B cell (primary cell): Measurements from ENCODE around the gene CRYGD. TPM values are rescaled to one million over a fixed set of nuclear protein-coding genes. Genes with fewer than 3 reads are reported as not detected.

Experiments used
- ATAC-seq: fragments of 200-7000 bp; cut with Tn5 transposase; one replicate; pipeline ENCODE4 v1.10.0; 2021; ENCODE audit warnings: low read depth, mild to moderate bottlenecking, moderate number of reproducible peaks, moderate library complexity
- CTCF ChIA-PET: fragments of 350-600 bp; sonication (Branson Sonifier 250); formaldehyde crosslinking; loops from one replicate; lab custom pipeline; 2021; ENCODE audit warnings: antibody characterized with exemption, inconsistent platforms; lab: Charles Lee
- POLR2A ChIA-PET: fragments of 350-600 bp; sonication (Branson Sonifier 250); formaldehyde crosslinking; loops from one replicate; lab custom pipeline; 2021; ENCODE audit warnings: antibody characterized with exemption; lab: Charles Lee
- DNase-seq: peaks from one replicate; pipeline ENCODE4 v3.0.0; 2013
- H2AFZ ChIP-seq: 2 replicates; pipeline ENCODE4 v1.6.1; 2012; ENCODE audit warnings: mild to moderate bottlenecking, low read depth, low read length; ENCODE audit not compliant: insufficient read depth, poor library complexity, severe bottlenecking
- H3K27ac ChIP-seq, 2 donors: 1 replicate in 1 of 2; 2 replicates in 1 of 2; pipeline ENCODE4 v1.5.1; 2012 to 2013; ENCODE audit warnings: low read length in 2 of 2, mild to moderate bottlenecking in 2 of 2, moderate library complexity in 1 of 2
- H3K27me3 ChIP-seq, 4 experiments: fragments of 200-600 bp in 1 of 4; sonication (generic) in 1 of 4; replicated peaks in 1 of 4; 1 replicate in 2 of 4; 2 replicates in 2 of 4; pipeline versions ENCODE4 v1.6.1 to v1.7.0; 2013 to 2016; ENCODE audit warnings: low read length in 3 of 4, mild to moderate bottlenecking in 2 of 4, mixed read lengths in 1 of 4, moderate library complexity in 1 of 4; ENCODE audit not compliant: insufficient read depth in 4 of 4, control insufficient read depth in 3 of 4; ENCODE audit errors: control extremely low read depth in 1 of 4
- H3K36me3 ChIP-seq, 2 experiments: replicated peaks in 1 of 2; 1 replicate in 1 of 2; 2 replicates in 1 of 2; pipeline versions ENCODE4 v1.6.1 to v1.7.1; 2013; ENCODE audit warnings: low read length in 1 of 2; ENCODE audit not compliant: insufficient read depth in 2 of 2, control insufficient read depth in 1 of 2; ENCODE audit errors: control extremely low read depth in 1 of 2, extremely low read depth in 1 of 2
- H3K4me1 ChIP-seq, 2 donors: fragments of 200-600 bp in 1 of 2; sonication (generic) in 1 of 2; 1 replicate in 1 of 2; 2 replicates in 1 of 2; pipeline versions ENCODE4 v1.5.1 to v1.6.1; 2013 to 2017; ENCODE audit warnings: low read length in 2 of 2; ENCODE audit not compliant: control insufficient read depth in 2 of 2, insufficient read depth in 2 of 2
- H3K4me2 ChIP-seq: replicated peaks from 2 replicates; pipeline ENCODE3; 2012; ENCODE audit warnings: mild to moderate bottlenecking, low read depth, low read length; ENCODE audit not compliant: poor library complexity, severe bottlenecking
- H3K4me3 ChIP-seq, 5 experiments: fragments of 200-600 bp in 1 of 5; sonication (generic) in 1 of 5; 1 replicate in 3 of 5; 2 replicates in 2 of 5; pipeline versions ENCODE4 v1.5.1 to v1.7.0; 2011 to 2016; ENCODE audit warnings: low read length in 4 of 5, mild to moderate bottlenecking in 4 of 5, low read depth in 2 of 5, control low read depth in 1 of 5, moderate library complexity in 1 of 5; ENCODE audit not compliant: insufficient read depth in 1 of 5; ENCODE audit errors: control extremely low read depth in 1 of 5, extremely low read depth in 1 of 5
- H3K79me2 ChIP-seq: fragments of 200-600 bp; sonication (generic); one replicate; pipeline ENCODE4 v1.6.0; 2016; ENCODE audit warnings: low read length; ENCODE audit not compliant: control insufficient read depth, insufficient read depth
- H3K9ac ChIP-seq: fragments of 200-600 bp; sonication (generic); 2 replicates; pipeline ENCODE4 v1.6.1; 2017; ENCODE audit warnings: mild to moderate bottlenecking, low read length, moderate library complexity
- H3K9me3 ChIP-seq, 3 donors: one replicate each; pipeline versions ENCODE4 v1.6.1 to v1.7.1; 2013; ENCODE audit warnings: low read length in 2 of 3; ENCODE audit not compliant: control insufficient read depth in 2 of 3, insufficient read depth in 1 of 3; ENCODE audit errors: control extremely low read depth in 1 of 3
- H4K20me1 ChIP-seq: 2 replicates; pipeline ENCODE4 v1.6.0; 2012; ENCODE audit warnings: mild to moderate bottlenecking, low read length; ENCODE audit not compliant: insufficient read depth, control insufficient read depth, poor library complexity, severe bottlenecking
- H3K27ac Mint-ChIP-seq: one replicate; pipeline ENCODE4 v1.8.0; 2021; ENCODE audit warnings: mixed read lengths
- H3K27me3 Mint-ChIP-seq: one replicate; pipeline ENCODE4 v1.8.0; 2021; ENCODE audit warnings: mixed read lengths
- H3K4me1 Mint-ChIP-seq: one replicate; pipeline ENCODE4 v1.8.0; 2021; ENCODE audit warnings: mixed read lengths
- H3K4me3 Mint-ChIP-seq: one replicate; pipeline ENCODE4 v1.8.0; 2021; ENCODE audit warnings: mixed read lengths
- H3K9me3 Mint-ChIP-seq: one replicate; pipeline ENCODE4 v1.8.0; 2022; ENCODE audit warnings: mixed read lengths; ENCODE audit not compliant: insufficient read depth
- CTCF ChIP-seq: fragments of 200-600 bp; IDR thresholded peaks from one replicate; pipeline ENCODE4 v1.8.0; 2022; ENCODE audit warnings: antibody characterized with exemption, mild to moderate bottlenecking
- EZH2 ChIP-seq: IDR thresholded peaks from 2 replicates; pipeline ENCODE4 v1.6.1; 2012; ENCODE audit warnings: borderline replicate concordance, low read depth, mild to moderate bottlenecking, moderate library complexity, low read length; ENCODE audit not compliant: insufficient read depth, poor library complexity, severe bottlenecking
- WGBS: methylation state at CpG from one replicate; pipeline ENCODE4 v1.1.5; 2013; ENCODE audit warnings: missing lambda C conversion rate; ENCODE audit not compliant: insufficient coverage; 5-methylcytosine and 5-hydroxymethylcytosine counted together
- intact Hi-C: fragments of 100-400 bp; cut with micrococcal nuclease; formaldehyde crosslinking; loops from one replicate; pipeline ENCODE4 v1.10.0; 2022
- polyA plus RNA-seq: library from polyadenylated mRNA; depleted of rRNA; stranded (reverse); fragments of >200 nt; gene quantifications from 2 replicates; pipeline ENCODE4 v1.2.3, GENCODE V29; 2012
- total RNA-seq, 2 donors: library from RNA; stranded (reverse); fragments of 120-200 nt in 1 of 2; gene quantifications; 1 replicate in 1 of 2; 2 replicates in 1 of 2; pipeline versions ENCODE4 v1.2.3 to v1.2.4, GENCODE V29; 2013 to 2022

CRYGD gene
- total and polyA plus RNA-seq, 2 donors (not counting 1 experiment from before 2014, with no cell fraction given) = not detected

GRCh38 chr2:208127090-208127489, 2.8 kb upstream of the CRYGD start:
- ChIA-PET POLR2A (no interaction called here), CTCF (no interaction called here)
- H3K4me1 ChIP-seq = peaks cover 0 to 8% of the 10 kb centered on the region in 2 donors
- intact Hi-C loops = no loop called here
- WGBS = no CpG with 5 or more reads among the region's 4 CpGs
- no peaks in the 10 kb centered on the region for H3K9me3 ChIP-seq
- no peak overlapping the region for H3K27ac Mint-ChIP-seq
- no peaks in the 10 kb centered on the region for H3K36me3 ChIP-seq
- no peak for TF ChIP-seq CTCF
- no peak for TF ChIP-seq EZH2
- no peak overlapping the region for H3K27ac ChIP-seq
- H3K27me3 ChIP-seq = peaks cover 0 to 20% (median 13%) of the 10 kb centered on the region in 4 experiments
- H3K9me3 Mint-ChIP-seq = no peaks in the 10 kb centered on the region
- H2AFZ ChIP-seq = no peak overlapping the region
- H4K20me1 ChIP-seq = no peaks in the 10 kb centered on the region
- ATAC-seq (no peak), DNase-seq (no peak)
- H3K4me3 ChIP-seq = no peak overlapping the region
- H3K27me3 Mint-ChIP-seq = peaks cover 34% of the 10 kb centered on the region
- no peak overlapping the region for H3K4me3 Mint-ChIP-seq
- peaks cover 11% of the 10 kb centered on the region for H3K4me1 Mint-ChIP-seq
- no peaks in the 10 kb centered on the region for H3K79me2 ChIP-seq
- H3K4me2 ChIP-seq = no peak overlapping the region
- no peak overlapping the region for H3K9ac ChIP-seq

GRCh38 chr2:208125251-208125650, 927 bp upstream of the CRYGD start:
- Mint-ChIP-seq H3K27me3 (peaks cover 41% of the 10 kb centered on the region), H3K4me1 (peaks cover 11% of the 10 kb centered on the region), H3K4me3 (no peak overlapping the region), H3K9me3 (no peaks in the 10 kb centered on the region), H3K27ac (no peak overlapping the region)
- WGBS = 70% methylated on average over 1 of the region's 4 CpGs
- Histone ChIP-seq H3K27ac (no peak overlapping the region), H3K9ac (no peak overlapping the region), H3K27me3 (peaks cover 0 to 20% (median 13%) of the 10 kb centered on the region in 4 experiments), H4K20me1 (no peaks in the 10 kb centered on the region), H2AFZ (no peak overlapping the region), H3K4me1 (peaks cover 0 to 8% of the 10 kb centered on the region in 2 donors), H3K36me3 (no peaks in the 10 kb centered on the region), H3K4me3 (no peak overlapping the region), H3K79me2 (no peaks in the 10 kb centered on the region), H3K4me2 (no peak overlapping the region), H3K9me3 (no peaks in the 10 kb centered on the region)
- no peak for TF ChIP-seq EZH2
- no peak for TF ChIP-seq CTCF
- CTCF ChIA-PET = interaction anchor here (0.9 kb wide), 1 partner anchor 248 kb away, joined by 3 read pairs; no protein-coding TSS in a partner anchor
- DNase-seq (no peak), ATAC-seq (no peak)
- POLR2A ChIA-PET = no interaction called here
- intact Hi-C loops = no loop called here
